Esophagus squamous epithelium (tissue), 5 donors: ENCODE measurements around the gene HTR6. TPM values are rescaled to one million over a fixed set of nuclear protein-coding genes. Genes with fewer than 3 reads are reported as not detected.

Experiments
- DNase-seq: peaks from one replicate; lab custom pipeline; 2025; lab: John Stamatoyannopoulos, UW
- H3K27ac ChIP-seq, 4 donors: fragments of 200-600 bp; sonication (generic); one replicate each; pipeline ENCODE4 v1.5.1; 2016 to 2019; ENCODE audit warnings: mild to moderate bottlenecking in 1 of 4
- H3K27me3 ChIP-seq, 4 donors: fragments of 200-600 bp; sonication (generic); 1 replicate in 3 of 4; 2 replicates in 1 of 4; pipeline versions ENCODE4 v1.5.1 to v1.6.0; 2017 to 2021; ENCODE audit warnings: antibody characterized with exemption in 1 of 4
- H3K36me3 ChIP-seq, 3 donors: fragments of 200-600 bp; sonication (generic); one replicate each; pipeline ENCODE4 v1.5.1; 2016 to 2019
- H3K4me1 ChIP-seq, 3 donors: fragments of 200-600 bp; sonication (generic); one replicate each; pipeline ENCODE4 v1.5.1; 2017 to 2019
- H3K4me3 ChIP-seq, 4 donors: fragments of 200-600 bp; sonication (generic); 1 replicate in 3 of 4; 2 replicates in 1 of 4; pipeline ENCODE4 v1.5.1; 2016 to 2019; ENCODE audit warnings: mild to moderate bottlenecking in 2 of 4, moderate library complexity in 1 of 4
- H3K9me3 ChIP-seq, 3 donors: fragments of 200-600 bp; sonication (generic); one replicate each; pipeline ENCODE4 v1.5.1; 2016 to 2019
- POLR2A ChIP-seq, 4 donors: fragments of 450-650 bp; IDR thresholded peaks; one replicate each; pipeline ENCODE4 v1.6.1; 2017; ENCODE audit warnings: antibody characterized with exemption in 4 of 4, mild to moderate bottlenecking in 4 of 4, moderate library complexity in 3 of 4
- WGBS, 2 donors: methylation state at CpG; one replicate each; pipeline ENCODE4 v1.1.5; 2018; 5-methylcytosine and 5-hydroxymethylcytosine counted together
- intact Hi-C: fragments of 100-400 bp; cut with DNase I; formaldehyde crosslinking; loops from one replicate; pipeline ENCODE4 v1.15.0; 2022
- total RNA-seq, 4 donors: library from RNA; depleted of rRNA; stranded (reverse); fragments of >200 nt; gene quantifications; one replicate each; pipeline ENCODE4 v1.1.0, GENCODE V29; 2016
- TF ChIP-seq, protein P1 (sequence below), 6 experiments: fragments of 450-650 bp in 4 of 6; fragments of 200-600 bp in 2 of 6; sonication (generic) in 2 of 6; IDR thresholded peaks; one replicate each; pipeline ENCODE4 v1.5.1; 2016 to 2019; ENCODE audit warnings: antibody characterized with exemption in 6 of 6, mild to moderate bottlenecking in 4 of 6, moderate library complexity in 4 of 6
- donor health status: DM: yes; HTN: yes; CAD: no.

The HTR6 gene
- total RNA-seq, 4 donors from 2014 or later: not detected

DNA sequence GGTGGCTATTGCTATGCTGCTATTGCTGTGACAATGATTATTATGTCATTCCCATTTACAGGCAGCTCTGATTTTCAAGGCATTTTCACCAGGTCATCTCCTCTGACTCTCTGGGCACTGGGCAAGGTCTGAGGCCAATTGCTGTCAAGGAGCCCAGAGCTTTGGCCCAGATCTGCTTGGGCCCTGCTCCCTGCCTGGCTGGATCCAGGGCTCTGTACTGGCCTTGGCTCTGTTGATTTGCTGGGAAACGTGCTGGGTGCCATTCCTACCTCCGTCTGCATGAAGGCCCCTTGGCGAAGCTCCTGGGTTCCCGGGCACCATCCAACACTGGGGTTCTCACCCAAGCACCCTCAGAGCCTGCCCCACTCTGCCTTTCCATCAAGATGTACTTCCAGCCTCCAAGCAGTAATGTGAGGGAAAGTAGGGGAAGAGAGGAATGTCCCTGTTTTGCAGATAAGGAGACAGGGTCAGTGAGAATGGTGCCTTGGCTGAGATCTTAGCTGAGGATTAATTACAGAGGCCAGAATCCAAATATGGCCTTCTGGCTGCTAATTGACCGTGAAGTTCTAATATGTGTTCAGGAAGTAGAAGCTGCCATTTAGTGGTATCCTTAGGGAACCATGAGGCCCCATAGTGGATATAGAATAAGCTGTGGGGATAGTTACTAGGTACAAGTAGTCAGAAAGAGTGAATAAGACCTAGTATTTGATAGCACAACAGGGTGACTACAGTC lies 63.9 kb downstream of the HTR6 start:
- peaks cover 5 to 98% (median 9%) of the 10 kb centered on the region in 3 donors for H3K36me3 ChIP-seq
- DNase-seq: no peak
- H3K4me3 ChIP-seq: no peak overlapping the region
- TF ChIP-seq POLR2A (IDR thresholded peaks at IDR 0.05): no peak
- TF ChIP-seq, protein P1, sequence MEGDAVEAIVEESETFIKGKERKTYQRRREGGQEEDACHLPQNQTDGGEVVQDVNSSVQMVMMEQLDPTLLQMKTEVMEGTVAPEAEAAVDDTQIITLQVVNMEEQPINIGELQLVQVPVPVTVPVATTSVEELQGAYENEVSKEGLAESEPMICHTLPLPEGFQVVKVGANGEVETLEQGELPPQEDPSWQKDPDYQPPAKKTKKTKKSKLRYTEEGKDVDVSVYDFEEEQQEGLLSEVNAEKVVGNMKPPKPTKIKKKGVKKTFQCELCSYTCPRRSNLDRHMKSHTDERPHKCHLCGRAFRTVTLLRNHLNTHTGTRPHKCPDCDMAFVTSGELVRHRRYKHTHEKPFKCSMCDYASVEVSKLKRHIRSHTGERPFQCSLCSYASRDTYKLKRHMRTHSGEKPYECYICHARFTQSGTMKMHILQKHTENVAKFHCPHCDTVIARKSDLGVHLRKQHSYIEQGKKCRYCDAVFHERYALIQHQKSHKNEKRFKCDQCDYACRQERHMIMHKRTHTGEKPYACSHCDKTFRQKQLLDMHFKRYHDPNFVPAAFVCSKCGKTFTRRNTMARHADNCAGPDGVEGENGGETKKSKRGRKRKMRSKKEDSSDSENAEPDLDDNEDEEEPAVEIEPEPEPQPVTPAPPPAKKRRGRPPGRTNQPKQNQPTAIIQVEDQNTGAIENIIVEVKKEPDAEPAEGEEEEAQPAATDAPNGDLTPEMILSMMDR (IDR thresholded peaks at IDR 0.05): no peak
- intact Hi-C loops: no loop called here
- WGBS, 2 donors: 74 to 84% methylated on average over 1 to 5 of the region's 5 CpGs
- H3K4me1 ChIP-seq: peaks cover 0 to 13% (median 0%) of the 10 kb centered on the region in 3 donors
- H3K9me3 ChIP-seq: peaks cover 0 to 9% (median 7%) of the 10 kb centered on the region in 3 donors
- H3K27ac ChIP-seq: peak overlapping the region in 1 of 4 donors; percentile 24
- H3K27me3 ChIP-seq: no peaks in the 10 kb centered on the region

DNA sequence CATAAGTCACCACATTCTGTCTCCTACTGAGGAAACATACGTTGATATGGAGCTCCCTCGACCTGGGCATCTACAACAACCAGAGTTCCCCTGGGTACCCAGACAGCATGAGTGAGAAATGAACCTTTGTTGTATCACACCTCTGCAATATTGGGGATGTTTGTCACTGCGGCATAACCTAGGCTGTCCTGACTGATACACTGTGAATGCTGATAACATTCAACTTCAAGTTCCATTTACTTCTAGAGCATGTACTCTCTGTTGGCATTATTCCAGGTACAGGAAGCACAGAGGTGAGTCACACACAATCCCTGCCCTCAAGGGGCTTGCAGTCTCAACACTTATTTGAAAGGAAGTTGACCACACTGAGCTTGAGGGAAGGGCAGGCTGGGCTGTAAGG lies 65.6 kb downstream of the HTR6 start:
- Histone ChIP-seq H3K4me3 (no peak overlapping the region), H3K27me3 (no peaks in the 10 kb centered on the region), H3K9me3 (peaks cover 0 to 9% (median 7%) of the 10 kb centered on the region in 3 donors), H3K27ac (no peak overlapping the region), H3K4me1 (peaks cover 0 to 13% (median 0%) of the 10 kb centered on the region in 3 donors), H3K36me3 (peaks cover 0 to 98% (median 9%) of the 10 kb centered on the region in 3 donors)
- intact Hi-C loops: no loop called here
- 87% methylated on average over 3 of the region's 3 CpGs for WGBS, 2 donors
- no peak for TF ChIP-seq POLR2A (IDR thresholded peaks at IDR 0.05)
- TF ChIP-seq, protein P1 (IDR thresholded peaks at IDR 0.05): no peak
- DNase-seq: no peak

Other genes with a start within 250 kb of the HTR6 start
- 100 to 1,000 TPM in 3 of 4 donors, 10 to 100 TPM in 1; 89.4 to 146 (median 126) TPM for gene CAPZB, start 179.3 kb upstream of the HTR6 start, total RNA-seq
- 100 to 1,000 TPM in 2 of 4 donors, 10 to 100 TPM in 2; 67.8 to 170 (median 95.1) TPM for gene NBL1, start 20.6 kb upstream of the HTR6 start, total RNA-seq
- 10 to 100 TPM; 13.0 to 28.8 (median 21.2) TPM for gene TMCO4, start 135.0 kb downstream of the HTR6 start, total RNA-seq
- not detected for gene RNF186, start 150.4 kb downstream of the HTR6 start, total RNA-seq
- 1 to 10 TPM; 1.9 to 5.0 (median 3.2) TPM for gene OTUD3, start 217.5 kb downstream of the HTR6 start, total RNA-seq